GM12878 (cell line): ENCODE measurements around the gene SLC35G6. TPM values are rescaled to one million over a fixed set of nuclear protein-coding genes. Genes with fewer than 3 reads are reported as not detected.

Source experiments
- CHD1 ChIP-seq: IDR thresholded peaks from 2 replicates; pipeline ENCODE4 v1.6.1; 2012; ENCODE audit warnings: low read depth, low read length, improper control_type of control experiment
- CREB1 ChIP-seq: IDR thresholded peaks from 2 replicates; pipeline ENCODE4 v1.6.1; 2012; ENCODE audit warnings: low read depth, mild to moderate bottlenecking, inconsistent platforms
- CREM ChIP-seq: IDR thresholded peaks from 2 replicates; pipeline ENCODE4 v1.6.1; 2014; ENCODE audit warnings: antibody characterized with exemption, low read depth
- EP300 ChIP-seq, 2 experiments: fragments of 150-350 bp in 1 of 2; IDR thresholded peaks; 2 replicates each; pipeline ENCODE4 v1.6.1; 2011 to 2012; ENCODE audit warnings: low read depth in 2 of 2, low read length in 2 of 2, borderline replicate concordance in 1 of 2, improper control_type of control experiment in 1 of 2, inconsistent platforms in 1 of 2; ENCODE audit not compliant: control insufficient read depth in 1 of 2
- ESRRA ChIP-seq: IDR thresholded peaks from 2 replicates; pipeline ENCODE4 v1.6.1; 2012; ENCODE audit warnings: mild to moderate bottlenecking, low read length, improper control_type of control experiment
- FOXK2 ChIP-seq: fragments of 450-650 bp; IDR thresholded peaks from 2 replicates; pipeline ENCODE4 v1.6.1; 2017; ENCODE audit warnings: mild to moderate bottlenecking, moderate library complexity
- GATAD2B ChIP-seq: fragments of 450-650 bp; conservative IDR thresholded peaks from 2 replicates; pipeline ENCODE4 v1.6.1; 2017; ENCODE audit warnings: low read depth, mild to moderate bottlenecking, moderate library complexity
- IKZF1 ChIP-seq: fragments of 450-650 bp; conservative IDR thresholded peaks from 2 replicates; pipeline ENCODE4 v1.6.1; 2017; ENCODE audit warnings: antibody characterized with exemption, mild to moderate bottlenecking
- JUND ChIP-seq: IDR thresholded peaks from 2 replicates; pipeline ENCODE4 v1.6.1; 2012; ENCODE audit warnings: low read depth, mild to moderate bottlenecking, low read length, improper control_type of control experiment, moderate library complexity
- KAT2A ChIP-seq: conservative IDR thresholded peaks from 2 replicates; pipeline ENCODE4 v1.6.1; 2011; ENCODE audit warnings: low read depth, low read length; ENCODE audit not compliant: control insufficient read depth
- NRF1 ChIP-seq: conservative IDR thresholded peaks from 2 replicates; pipeline ENCODE4 v1.6.1; 2011; ENCODE audit warnings: mild to moderate bottlenecking, low read depth, low read length, improper control_type of control experiment
- POLR2A ChIP-seq: IDR thresholded peaks from 2 replicates; pipeline ENCODE4 v1.6.1; 2011; ENCODE audit warnings: low read depth, mild to moderate bottlenecking, low read length
- RAD51 ChIP-seq: fragments of 450-650 bp; IDR thresholded peaks from 2 replicates; pipeline ENCODE4 v1.6.1; 2016; ENCODE audit warnings: moderate library complexity, mild to moderate bottlenecking, inconsistent platforms
- SMAD5 ChIP-seq: IDR thresholded peaks from 2 replicates; pipeline ENCODE4 v1.6.1; 2016; ENCODE audit warnings: antibody characterized with exemption, low read depth
- SMARCA5 ChIP-seq: fragments of 450-650 bp; IDR thresholded peaks from 2 replicates; pipeline ENCODE4 v1.6.1; 2017; ENCODE audit warnings: mild to moderate bottlenecking
- SUZ12 ChIP-seq: fragments of 200-600 bp; sonication (generic); IDR thresholded peaks from one replicate; pipeline ENCODE4 v1.6.1; 2018; ENCODE audit warnings: antibody characterized with exemption, mild to moderate bottlenecking; ENCODE audit not compliant: unreplicated experiment
- TAF1 ChIP-seq: IDR thresholded peaks from 2 replicates; pipeline ENCODE4 v1.6.1; 2011; ENCODE audit warnings: mild to moderate bottlenecking, low read depth, low read length, borderline replicate concordance
- TCF7 ChIP-seq: IDR thresholded peaks from 2 replicates; pipeline ENCODE4 v1.6.1; 2014; ENCODE audit warnings: antibody characterized with exemption, borderline replicate concordance
- ZNF207 ChIP-seq: fragments of 450-650 bp; IDR thresholded peaks from 2 replicates; pipeline ENCODE4 v1.6.1; 2014; ENCODE audit warnings: antibody characterized with exemption, mild to moderate bottlenecking, borderline replicate concordance
- ZNF384 ChIP-seq: IDR thresholded peaks from 2 replicates; pipeline ENCODE4 v1.6.1; 2012; ENCODE audit warnings: low read depth, mild to moderate bottlenecking, low read length, improper control_type of control experiment, borderline replicate concordance
- polyA plus RNA-seq, 11 experiments: library from polyadenylated mRNA; depleted of rRNA in 4 of 11; unstranded in 6 of 11; stranded (reverse) in 5 of 11; fragments of >200 nt; fragmentation: Nextera tagmentation in 4 of 11; fragmentation: Illumina TruSeq in 1 of 11; extraction: Ambion mirVana in 4 of 11; extraction: Trizol in 1 of 11; gene quantifications; 1 replicate in 1 of 11; 2 replicates in 10 of 11; pipeline versions ENCODE4 v1.2.1 to v1.2.3, GENCODE V29; 2011 to 2016; ENCODE audit warnings: inconsistent platforms in 2 of 11, missing spikeins in 2 of 11, low read depth in 1 of 11
- total RNA-seq, 4 experiments: library from RNA; depleted of rRNA in 3 of 4; stranded (reverse); fragments of >200 nt in 3 of 4; fragmentation: Illumina TruSeq in 1 of 4; extraction: Trizol in 1 of 4; gene quantifications; 2 replicates each; pipeline versions ENCODE4 v1.2.1 to v1.2.3, GENCODE V29; 2013 to 2021
- TF ChIP-seq, protein P1 (sequence below): fragments of 450-650 bp; formaldehyde crosslinking; IDR thresholded peaks from 2 replicates; pipeline ENCODE4 v1.5.0; 2022; ENCODE audit warnings: mild to moderate bottlenecking, missing genetic modification characterization
- TF ChIP-seq, protein P2 (sequence below): fragments of 450-650 bp; IDR thresholded peaks from 2 replicates; pipeline ENCODE4 v1.6.1; 2017; ENCODE audit warnings: low read depth, mild to moderate bottlenecking, moderate library complexity
- TF ChIP-seq, protein P3 (sequence below): IDR thresholded peaks from 2 replicates; pipeline ENCODE4 v1.6.1; 2012; ENCODE audit warnings: low read depth, low read length, improper control_type of control experiment
- TF ChIP-seq, protein P4 (sequence below): IDR thresholded peaks from 2 replicates; pipeline ENCODE4 v1.6.1; 2011; ENCODE audit warnings: borderline replicate concordance, low read depth, mild to moderate bottlenecking, moderate library complexity, mixed read lengths, low read length; ENCODE audit not compliant: insufficient read depth; ENCODE audit errors: extremely low read length

The SLC35G6 gene
- total and polyA plus RNA-seq, 10 of the 15 experiments (the other 5 are each of a cell fraction or from before 2014, with no cell fraction given) = 0.20 TPM; not detected in 9

DNA sequence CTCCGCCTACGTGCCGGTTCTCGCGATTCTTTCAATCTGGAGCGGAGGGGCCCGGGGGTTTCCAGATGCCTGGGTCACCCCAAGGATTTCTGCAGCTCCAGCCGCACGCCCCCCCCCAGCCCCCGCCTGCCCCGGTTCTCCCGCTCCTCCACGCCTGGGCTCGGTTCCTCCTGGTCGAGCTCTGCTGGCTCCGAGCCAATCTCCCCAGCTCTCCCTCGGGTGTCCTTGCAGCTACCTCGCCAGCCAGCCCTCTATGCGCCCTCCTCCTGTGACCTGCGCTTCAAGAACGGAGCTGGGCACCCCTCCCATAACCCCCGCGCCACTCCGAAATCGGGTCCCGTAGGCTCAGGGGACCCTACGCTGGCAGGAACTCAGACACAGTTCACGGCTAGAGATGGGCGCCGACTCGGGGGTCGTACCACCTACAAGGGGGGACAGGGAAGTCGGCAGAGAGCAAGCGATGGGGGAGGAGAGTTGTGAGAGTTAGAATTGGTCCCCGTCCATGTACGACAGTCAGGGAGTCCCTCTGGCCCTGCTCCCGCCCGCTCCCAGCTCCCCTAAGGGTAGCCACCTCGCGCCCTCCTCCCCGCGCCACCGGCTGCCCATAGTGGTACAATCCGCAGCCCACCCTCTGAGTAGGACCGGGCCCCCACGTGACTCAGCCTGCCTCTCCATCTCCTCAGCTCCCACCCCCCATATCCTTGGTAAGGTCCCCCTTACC lies 41.0 kb upstream of the SLC35G6 start (continued):
- TF ChIP-seq, protein P1, sequence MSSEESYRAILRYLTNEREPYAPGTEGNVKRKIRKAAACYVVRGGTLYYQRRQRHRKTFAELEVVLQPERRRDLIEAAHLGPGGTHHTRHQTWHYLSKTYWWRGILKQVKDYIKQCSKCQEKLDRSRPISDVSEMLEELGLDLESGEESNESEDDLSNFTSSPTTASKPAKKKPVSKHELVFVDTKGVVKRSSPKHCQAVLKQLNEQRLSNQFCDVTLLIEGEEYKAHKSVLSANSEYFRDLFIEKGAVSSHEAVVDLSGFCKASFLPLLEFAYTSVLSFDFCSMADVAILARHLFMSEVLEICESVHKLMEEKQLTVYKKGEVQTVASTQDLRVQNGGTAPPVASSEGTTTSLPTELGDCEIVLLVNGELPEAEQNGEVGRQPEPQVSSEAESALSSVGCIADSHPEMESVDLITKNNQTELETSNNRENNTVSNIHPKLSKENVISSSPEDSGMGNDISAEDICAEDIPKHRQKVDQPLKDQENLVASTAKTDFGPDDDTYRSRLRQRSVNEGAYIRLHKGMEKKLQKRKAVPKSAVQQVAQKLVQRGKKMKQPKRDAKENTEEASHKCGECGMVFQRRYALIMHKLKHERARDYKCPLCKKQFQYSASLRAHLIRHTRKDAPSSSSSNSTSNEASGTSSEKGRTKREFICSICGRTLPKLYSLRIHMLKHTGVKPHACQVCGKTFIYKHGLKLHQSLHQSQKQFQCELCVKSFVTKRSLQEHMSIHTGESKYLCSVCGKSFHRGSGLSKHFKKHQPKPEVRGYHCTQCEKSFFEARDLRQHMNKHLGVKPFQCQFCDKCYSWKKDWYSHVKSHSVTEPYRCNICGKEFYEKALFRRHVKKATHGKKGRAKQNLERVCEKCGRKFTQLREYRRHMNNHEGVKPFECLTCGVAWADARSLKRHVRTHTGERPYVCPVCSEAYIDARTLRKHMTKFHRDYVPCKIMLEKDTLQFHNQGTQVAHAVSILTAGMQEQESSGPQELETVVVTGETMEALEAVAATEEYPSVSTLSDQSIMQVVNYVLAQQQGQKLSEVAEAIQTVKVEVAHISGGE (CRISPR knock-in tag) = no peak
- TF ChIP-seq, protein P2, sequence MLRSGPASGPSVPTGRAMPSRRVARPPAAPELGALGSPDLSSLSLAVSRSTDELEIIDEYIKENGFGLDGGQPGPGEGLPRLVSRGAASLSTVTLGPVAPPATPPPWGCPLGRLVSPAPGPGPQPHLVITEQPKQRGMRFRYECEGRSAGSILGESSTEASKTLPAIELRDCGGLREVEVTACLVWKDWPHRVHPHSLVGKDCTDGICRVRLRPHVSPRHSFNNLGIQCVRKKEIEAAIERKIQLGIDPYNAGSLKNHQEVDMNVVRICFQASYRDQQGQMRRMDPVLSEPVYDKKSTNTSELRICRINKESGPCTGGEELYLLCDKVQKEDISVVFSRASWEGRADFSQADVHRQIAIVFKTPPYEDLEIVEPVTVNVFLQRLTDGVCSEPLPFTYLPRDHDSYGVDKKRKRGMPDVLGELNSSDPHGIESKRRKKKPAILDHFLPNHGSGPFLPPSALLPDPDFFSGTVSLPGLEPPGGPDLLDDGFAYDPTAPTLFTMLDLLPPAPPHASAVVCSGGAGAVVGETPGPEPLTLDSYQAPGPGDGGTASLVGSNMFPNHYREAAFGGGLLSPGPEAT = peak; percentile 65; the same call in 1 of the 2 replicates
- TF ChIP-seq POLR2A = peak; percentile 54; the same call in 1 of the 2 replicates
- TF ChIP-seq, protein P3, sequence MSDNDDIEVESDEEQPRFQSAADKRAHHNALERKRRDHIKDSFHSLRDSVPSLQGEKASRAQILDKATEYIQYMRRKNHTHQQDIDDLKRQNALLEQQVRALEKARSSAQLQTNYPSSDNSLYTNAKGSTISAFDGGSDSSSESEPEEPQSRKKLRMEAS = no peak
- peak; percentile 54; the same call in 1 of the 2 replicates for TF ChIP-seq JUND
- TF ChIP-seq KAT2A = no peak
- peak; percentile 75 for TF ChIP-seq RAD51
- no peak for TF ChIP-seq ZNF384
- peak; percentile 33 for TF ChIP-seq CREM
- TF ChIP-seq ESRRA = no peak
- no peak for TF ChIP-seq GATAD2B
- TF ChIP-seq, protein P4, sequence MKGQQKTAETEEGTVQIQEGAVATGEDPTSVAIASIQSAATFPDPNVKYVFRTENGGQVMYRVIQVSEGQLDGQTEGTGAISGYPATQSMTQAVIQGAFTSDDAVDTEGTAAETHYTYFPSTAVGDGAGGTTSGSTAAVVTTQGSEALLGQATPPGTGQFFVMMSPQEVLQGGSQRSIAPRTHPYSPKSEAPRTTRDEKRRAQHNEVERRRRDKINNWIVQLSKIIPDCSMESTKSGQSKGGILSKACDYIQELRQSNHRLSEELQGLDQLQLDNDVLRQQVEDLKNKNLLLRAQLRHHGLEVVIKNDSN = peak; percentile 81
- peak; percentile 15; the same call in 1 of the 2 replicates for TF ChIP-seq IKZF1
- peak; percentile 88; the same call in 1 of the 2 replicates for TF ChIP-seq CHD1
- no peak for TF ChIP-seq NRF1
- peak; percentile 94 for TF ChIP-seq FOXK2
- no peak for TF ChIP-seq TAF1
- 0 out of 2 replicates have a peak, but pooled peaks have one; percentile 53 for TF ChIP-seq SMARCA5
- TF ChIP-seq SMAD5 = no peak
- 0 out of 2 replicates have a peak, but pooled peaks have one; percentile 7 for TF ChIP-seq CREB1
- TF ChIP-seq ZNF207 = no peak
- TF ChIP-seq TCF7 = no peak
- TF ChIP-seq EP300 (IDR thresholded peaks at IDR 0.05; ENCODE audit: borderline replicate concordance in 1 of 2, control insufficient read depth in 1 of 2, low read depth in 2 of 2, low read length in 2 of 2) = no peak; a peak in 1 of 4 replicates
- no peak for TF ChIP-seq SUZ12
